Prostate gland (tissue), 2 donors: Measurements from ENCODE around the gene STEEP1.

ENCODE experiments used
- CTCF ChIP-seq, 4 experiments: fragments of 200-600 bp in 2 of 4; fragments of 450-650 bp in 2 of 4; sonication (generic) in 2 of 4; IDR thresholded peaks; 1 replicate in 3 of 4; 2 replicates in 1 of 4; pipeline ENCODE4 v1.5.1; 2016 to 2019; ENCODE audit warnings: antibody characterized with exemption in 4 of 4, mild to moderate bottlenecking in 2 of 4, moderate library complexity in 2 of 4
- POLR2AphosphoS5 ChIP-seq: sonication (generic); formaldehyde crosslinking; IDR thresholded peaks from one replicate; pipeline ENCODE4 v1.6.1; 2017; ENCODE audit warnings: antibody characterized with exemption

GRCh38 chrX:119602701-119603255, 37.6 kb upstream of the STEEP1 start:
- TF ChIP-seq CTCF (IDR thresholded peaks at IDR 0.05) (no peak), POLR2AphosphoS5 (no peak)
